GM12874 (cell line): ENCODE results near the gene ZG16.

Experiments used
- TF ChIP-seq, protein P1 (sequence below): IDR thresholded peaks from 2 replicates; pipeline ENCODE4 v1.5.1; 2011; ENCODE audit warnings: low read depth, mild to moderate bottlenecking, control low read depth, low read length, moderate library complexity; ENCODE audit not compliant: insufficient read depth

The ZG16 gene

DNA sequence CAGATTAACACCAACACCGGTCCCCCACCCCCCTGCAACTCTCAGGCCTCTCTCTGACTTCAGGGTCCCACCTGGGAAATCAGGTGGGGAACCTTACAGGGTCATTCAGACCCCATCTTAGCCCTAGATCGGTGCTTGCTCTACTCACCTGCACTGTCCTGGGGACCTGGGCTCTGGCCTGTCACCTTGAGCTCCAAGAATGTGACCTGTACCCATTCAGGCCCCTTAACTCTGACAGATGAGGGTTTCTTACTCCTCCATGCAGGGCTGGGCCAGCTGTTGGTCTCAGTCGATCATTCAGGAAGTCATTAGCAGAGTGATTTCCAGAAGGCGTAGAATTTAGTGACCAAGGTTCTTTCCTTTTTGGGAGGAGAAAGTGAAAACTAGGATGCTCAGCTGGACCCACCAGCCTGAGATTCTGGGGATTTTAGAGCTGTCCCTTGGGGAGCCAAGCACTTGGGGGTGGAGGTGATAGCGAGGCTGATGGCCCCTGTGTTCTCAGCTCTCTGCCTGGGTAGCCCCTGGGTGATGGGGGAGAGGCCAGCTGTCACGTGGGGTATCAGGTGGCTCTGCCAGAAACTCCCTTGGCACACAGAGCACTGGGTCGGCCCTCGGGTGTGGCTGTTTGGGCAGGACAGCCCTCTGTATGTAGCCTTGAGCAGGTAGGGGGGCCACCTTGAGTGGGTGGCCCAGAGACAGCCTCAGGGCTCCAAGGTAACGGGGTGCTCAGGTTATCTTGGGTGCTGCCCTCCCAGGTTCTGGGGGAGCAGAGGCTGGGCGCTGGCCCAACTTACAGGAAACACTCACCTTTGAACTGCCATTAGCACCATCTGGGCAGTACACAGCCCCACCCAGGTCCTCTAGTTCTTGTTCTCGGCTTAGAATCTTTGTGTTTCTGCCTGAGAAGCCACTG lies 42.9 kb downstream of the ZG16 start:
- TF ChIP-seq, protein P1, sequence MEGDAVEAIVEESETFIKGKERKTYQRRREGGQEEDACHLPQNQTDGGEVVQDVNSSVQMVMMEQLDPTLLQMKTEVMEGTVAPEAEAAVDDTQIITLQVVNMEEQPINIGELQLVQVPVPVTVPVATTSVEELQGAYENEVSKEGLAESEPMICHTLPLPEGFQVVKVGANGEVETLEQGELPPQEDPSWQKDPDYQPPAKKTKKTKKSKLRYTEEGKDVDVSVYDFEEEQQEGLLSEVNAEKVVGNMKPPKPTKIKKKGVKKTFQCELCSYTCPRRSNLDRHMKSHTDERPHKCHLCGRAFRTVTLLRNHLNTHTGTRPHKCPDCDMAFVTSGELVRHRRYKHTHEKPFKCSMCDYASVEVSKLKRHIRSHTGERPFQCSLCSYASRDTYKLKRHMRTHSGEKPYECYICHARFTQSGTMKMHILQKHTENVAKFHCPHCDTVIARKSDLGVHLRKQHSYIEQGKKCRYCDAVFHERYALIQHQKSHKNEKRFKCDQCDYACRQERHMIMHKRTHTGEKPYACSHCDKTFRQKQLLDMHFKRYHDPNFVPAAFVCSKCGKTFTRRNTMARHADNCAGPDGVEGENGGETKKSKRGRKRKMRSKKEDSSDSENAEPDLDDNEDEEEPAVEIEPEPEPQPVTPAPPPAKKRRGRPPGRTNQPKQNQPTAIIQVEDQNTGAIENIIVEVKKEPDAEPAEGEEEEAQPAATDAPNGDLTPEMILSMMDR = no peak

DNA sequence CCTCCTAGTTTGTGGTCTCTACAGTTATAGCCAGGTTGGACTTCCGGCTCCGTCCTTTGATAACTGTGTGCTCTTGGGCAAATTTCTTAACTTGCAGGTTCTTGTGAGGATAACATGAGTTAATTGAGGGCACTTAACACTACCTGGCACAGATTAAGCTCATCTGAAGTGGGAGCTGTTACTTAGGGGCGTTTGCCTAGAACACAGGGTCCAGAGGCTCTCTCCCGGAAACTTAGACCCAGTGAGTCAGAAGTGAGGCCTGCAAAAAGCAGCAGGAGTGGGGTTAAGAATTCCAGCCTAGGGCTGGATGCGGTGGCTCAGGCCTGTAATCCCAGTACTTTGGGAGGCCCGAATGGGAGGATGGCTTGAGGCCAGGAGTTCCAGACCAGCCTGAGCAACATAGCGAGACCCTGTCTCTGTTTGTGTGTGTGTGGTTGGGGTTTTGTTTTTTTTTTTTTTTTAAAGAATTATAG lies 43.6 kb downstream of the ZG16 start:
- TF ChIP-seq, protein P1 = no peak

DNA sequence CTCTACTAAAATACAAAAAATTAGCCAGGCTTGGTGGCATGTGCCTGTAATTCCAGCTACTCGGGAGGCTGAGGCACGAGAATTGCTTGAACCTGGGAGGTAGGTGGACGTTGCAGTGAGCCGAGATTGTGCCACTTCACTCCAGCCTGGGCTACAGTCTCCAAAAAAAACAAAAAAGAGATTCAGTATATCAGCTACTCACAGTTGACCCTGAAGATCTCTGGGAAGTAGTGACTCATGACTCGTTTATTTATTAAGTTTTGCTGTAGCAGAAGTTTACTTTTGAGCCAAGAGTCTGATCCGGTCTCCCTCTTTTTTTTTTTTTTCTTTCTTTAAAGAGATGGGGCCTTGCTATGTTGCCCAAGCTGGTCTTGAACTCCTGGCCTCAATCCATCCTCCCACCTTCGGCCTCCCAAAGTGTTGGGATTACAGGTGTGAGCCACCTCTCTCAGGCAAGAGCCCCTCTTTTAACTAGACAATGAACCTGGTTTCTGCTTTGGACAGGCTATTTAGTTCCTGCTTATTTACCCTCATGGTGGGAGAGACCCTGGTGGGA lies 46.6 kb downstream of the ZG16 start:
- TF ChIP-seq, protein P1 = no peak

DNA sequence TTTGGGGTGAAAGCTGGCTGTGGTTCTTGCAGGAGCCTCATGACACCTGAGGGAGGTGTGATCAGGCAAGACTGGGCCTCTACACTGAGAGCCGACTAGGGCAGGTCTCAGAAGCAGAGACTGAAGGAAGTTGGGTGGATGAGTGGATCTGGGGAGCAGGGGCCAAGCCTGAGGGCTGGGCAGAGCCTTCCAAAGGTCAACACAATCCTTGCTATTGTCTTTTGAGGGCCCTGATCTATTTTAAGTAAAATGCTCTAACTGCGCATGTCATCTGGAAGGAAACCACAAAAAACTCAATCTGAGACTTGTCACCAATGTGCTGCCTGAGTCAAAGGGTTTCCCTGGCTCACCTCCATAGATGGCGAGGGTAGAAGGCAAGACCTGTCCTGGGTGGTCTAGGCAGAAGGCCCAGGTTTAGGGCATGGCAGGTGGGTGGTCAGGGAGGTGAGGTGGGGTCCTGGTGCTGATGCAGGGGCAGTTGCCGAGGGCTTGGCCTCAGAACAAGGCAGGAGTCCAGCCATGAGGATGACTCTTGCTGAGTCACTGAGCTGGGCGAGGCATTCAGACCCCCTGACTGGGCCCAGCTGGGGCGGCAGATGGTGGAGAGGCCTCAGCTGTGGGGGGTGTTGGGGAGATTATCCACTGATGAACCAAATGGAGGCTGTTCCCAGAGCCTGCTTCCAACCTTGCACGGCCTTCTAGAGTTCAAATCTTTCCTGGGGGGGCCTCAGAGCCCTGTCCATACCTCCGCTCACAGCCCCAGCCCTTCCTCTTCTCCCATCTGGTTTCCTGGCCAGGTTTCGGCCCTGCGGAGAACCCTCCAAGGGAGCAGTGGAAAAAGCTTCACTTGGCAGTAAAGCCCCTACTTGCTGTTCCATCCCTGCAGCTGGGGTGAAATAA lies 47.3 kb downstream of the ZG16 start:
- TF ChIP-seq, protein P1 = no peak

DNA sequence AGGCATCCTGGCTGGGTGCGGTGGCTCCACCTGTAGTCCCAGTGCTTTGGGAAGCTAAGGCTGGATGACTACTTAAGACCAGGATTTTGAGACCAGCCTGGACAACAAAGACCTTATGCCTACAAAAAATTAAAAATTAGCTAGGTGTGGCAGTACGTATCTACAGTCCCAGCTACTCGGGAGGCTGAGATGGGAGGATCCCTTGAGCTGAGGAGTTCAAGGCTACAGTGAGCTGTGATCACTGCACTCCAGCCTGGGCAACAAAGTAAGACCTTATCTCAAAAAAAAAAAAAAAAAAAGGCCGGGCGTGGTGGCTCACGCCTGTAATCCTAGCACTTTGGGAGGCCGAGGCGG lies 48.3 kb downstream of the ZG16 start:
- TF ChIP-seq, protein P1 = no peak

DNA sequence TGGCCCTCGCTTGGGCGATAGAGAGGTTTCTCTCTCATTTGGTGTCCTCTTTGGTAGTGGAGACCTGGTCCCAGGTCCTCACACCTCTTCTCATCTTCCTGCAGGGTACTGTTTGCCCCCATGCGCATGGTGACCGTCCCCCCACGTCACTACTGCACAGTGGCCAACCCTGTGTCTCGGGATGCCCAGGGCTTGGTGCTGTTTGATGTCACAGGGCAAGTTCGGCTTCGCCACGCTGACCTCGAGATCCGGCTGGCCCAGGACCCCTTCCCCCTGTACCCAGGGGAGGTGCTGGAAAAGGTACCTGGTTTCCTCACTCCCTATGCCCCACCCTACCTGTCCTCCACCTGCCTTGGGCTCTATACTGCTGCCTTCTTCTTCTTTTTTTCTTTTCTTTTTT lies 52.7 kb downstream of the ZG16 start:
- TF ChIP-seq, protein P1 = no peak

DNA sequence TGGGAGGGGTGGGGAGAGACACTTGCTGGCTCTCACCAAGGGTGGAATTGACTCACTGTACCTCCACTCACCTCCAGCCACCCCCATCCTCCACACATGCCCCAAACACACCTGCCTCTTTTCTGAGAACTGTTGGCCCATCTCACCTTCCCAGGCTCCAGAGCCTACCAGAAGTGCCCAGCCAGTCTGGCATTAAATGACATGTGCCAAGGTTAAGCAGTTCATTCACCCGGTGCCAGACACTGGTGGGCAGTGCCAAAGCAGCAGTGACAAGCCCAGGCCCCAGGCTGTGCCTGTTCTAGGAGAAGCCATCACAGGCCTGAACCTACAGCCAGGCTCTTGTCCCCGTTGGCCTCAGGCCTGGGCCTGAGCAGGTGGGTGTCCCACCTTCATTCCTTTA lies 53.4 kb downstream of the ZG16 start:
- TF ChIP-seq, protein P1 = no peak
